LoVo (cell line): Measurements from ENCODE around the gene RGPD8.
A peak's percentile ranks its signal among the peaks of the same experiment; 100 is the strongest.
"Not testable (repeated sequence)": the region's sequence is repeated elsewhere in the genome, so short reads cannot be mapped to it uniquely, and the experiment has no call there.

Experiments used
- DNase-seq: peaks from one replicate; pipeline ENCODE4 v3.0.0-alpha.2; 2016; ENCODE audit warnings: low spot score

The RGPD8 gene

DNA sequence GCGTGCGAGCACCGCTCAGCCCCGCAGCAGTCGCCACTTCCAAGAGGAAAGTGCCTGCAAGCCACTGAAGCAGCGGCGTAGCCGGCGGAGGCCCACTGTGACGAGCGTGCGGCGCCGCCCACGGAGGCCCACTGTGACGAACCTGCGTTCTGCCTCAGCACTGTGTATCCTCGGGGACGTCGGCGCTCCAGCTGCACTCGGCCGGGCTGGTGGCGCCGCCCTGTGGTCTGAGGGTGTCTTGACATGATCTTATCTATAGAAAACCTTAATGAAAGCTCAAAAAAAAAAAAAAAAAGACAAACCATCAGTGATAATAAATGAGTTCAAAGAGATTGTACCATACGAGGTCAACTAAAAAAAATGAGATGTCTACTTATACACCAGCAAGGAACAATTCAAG lies at the start of gene RGPD8:
Gene RGPD8 (minus strand): TSS at position 166 of the 400 bp plus-strand sequence. CDS start 192 bp downstream, outside the sequence.
- DNase-seq, result not testable (repeated sequence)

DNA sequence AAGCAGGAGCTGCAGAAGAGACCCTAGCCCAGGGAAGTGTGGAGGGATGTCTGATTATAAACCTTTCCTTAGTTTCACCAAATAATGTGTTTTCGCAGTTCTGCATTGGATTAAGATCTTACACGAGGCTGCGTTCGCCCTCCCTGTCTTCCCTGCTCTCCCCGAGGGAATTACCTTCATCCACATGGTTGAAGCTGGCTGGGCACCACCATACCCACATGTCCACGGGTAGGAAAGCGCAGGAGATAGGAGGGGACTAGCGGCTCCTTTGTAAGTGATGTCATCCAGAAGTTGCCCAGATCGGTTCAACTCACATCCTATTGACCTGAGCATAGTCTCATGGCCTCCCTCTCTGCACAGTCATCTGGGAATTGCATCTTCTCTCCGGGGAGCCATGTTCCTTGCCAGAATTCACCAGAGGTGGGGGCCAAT lies 49.6 kb upstream of the RGPD8 start:
- peak; percentile 42 for DNase-seq

DNA sequence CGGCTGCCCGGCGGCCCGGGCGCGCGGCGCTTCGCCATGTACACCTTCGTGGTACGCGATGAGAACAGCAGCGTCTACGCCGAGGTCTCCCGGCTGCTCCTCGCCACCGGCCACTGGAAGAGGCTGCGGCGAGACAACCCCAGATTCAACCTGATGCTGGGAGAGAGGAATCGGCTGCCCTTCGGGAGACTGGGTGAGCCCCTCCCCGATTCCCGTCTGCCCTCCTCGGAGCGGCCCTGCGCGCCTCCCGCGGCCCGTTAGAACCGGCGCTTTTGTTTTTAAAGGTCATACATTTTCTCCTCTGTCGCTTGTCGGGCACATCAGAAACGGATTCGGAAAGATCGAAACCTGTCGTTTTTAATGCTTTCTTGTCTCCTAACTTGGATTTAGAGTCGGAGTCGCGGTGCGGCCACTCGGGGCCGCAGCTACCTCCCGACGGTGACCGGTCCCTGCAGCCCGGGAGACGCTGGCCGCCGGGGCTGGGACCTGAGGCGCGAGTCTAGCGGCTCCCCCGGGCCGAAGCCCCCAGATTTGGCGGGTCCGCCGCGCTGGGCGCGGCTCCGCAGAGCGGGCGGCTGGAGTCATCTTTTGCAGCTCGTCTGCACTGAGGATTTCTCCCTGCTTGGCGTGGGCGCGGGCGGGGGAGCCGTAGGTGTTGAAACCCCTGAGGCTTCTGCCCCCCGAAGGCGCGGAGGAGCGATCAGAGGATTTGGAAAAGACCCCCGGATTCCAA lies 49.0 kb upstream of the RGPD8 start:
- peak; percentile 28 for DNase-seq

DNA sequence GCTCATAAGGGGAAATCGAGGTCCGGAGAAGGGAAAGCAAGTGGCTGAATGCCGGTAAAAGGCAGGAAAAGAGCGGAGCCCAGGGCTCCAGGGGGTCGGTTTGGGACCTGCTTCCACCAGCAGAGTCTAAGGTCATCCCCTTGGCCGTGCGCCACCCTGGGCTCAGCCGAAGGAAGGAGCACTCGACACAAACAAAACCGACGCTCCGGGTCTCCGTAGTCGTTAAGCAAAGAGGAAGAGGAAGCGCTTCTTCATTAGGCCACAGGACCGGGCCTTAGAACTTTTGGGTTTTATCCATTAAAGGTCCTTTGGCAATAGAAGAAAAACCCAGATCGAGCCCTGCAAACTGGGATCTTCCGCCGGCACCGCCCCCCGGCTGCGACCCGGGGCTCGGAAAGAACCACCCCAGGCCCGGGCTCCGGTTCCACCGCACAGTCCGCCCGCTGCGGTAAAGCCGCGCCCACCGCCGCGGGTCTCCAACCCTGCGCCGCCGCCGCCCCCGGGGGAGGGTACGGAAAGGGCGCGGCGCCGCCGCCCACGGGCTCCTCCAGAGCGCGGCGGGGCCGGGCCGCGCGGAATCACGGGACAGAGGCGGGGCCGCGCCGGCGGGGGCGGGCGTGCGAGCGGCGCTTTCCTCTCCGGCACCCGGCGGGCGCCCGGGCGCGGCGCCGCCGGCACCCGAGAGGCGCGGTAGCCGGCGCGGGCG lies 48.2 kb upstream of the RGPD8 start, which contains the start of gene TTL:
Gene TTL (plus strand): TSS at position 629 of the 706 bp plus-strand sequence. CDS start 189 bp downstream, outside the sequence.
- peak; percentile 77 for DNase-seq

DNA sequence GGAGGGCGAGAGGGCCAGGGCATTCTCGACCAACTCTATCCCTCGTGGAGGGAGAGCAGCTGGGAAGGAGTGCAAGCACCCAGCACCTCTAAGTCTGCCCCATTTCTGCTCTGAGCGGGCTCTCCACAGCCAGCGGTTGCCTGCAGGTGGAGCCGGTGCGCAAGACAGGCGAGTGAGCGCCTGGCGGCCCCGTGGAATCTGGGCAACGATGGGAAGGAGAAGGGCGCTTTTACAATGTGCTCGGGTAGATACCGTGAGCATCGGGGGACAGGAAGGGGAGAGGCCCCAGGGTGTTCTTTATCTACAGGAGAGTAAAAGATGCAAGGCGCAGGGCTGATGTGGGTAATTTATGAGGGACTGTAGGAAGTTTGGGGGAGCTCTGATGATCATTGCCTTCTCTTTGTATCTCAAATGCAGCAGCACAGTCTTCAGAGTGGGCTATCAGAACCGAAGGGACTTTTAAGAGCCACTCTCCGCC lies 47.6 kb upstream of the RGPD8 start:
- DNase-seq, result peak; percentile 86

DNA sequence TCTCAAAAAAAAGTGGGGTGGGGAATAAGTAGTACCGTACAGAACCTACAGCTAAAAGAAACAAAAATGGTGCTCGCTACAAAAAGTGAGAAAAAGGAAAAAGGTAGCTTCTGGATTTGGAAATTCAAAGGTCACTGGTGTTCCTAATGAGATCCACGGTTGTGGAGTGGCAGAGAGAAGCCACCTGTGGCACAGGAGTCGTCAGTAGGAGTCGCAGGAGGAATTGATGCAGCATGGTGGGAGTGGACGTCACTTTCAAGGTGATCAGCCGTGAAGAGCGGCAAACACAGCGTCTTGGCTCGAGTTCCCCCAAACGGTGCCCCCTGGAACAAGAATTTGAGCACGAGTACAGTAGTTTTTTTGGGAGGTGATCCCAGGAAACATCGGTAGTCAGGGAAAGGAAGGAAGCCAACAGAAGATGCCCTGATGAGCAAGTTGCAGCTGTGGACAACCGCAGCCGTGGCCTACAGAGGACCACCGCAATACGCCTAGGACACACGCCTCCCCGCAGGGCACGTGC lies 47.1 kb upstream of the RGPD8 start:
- DNase-seq, result no peak

DNA sequence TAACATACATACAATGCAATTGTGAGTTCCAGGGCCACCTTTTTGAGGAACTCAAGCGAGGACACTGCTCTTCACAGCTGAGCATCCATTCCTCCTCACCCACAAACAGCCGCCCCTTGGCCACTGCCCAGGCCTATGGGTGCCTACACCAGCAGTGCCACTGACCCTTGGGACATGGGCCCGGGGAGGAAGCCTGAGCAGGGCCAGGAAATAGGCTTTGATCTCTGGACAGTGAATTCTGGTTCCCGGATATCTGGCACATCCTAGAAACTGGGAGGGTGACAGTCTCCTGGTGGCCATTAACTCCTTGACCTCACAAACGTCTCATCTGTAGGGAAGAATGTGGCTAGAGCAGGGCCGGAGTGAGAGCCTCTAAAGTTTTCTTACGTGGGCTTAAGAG lies 43.0 kb upstream of the RGPD8 start:
- DNase-seq, result no peak

DNA sequence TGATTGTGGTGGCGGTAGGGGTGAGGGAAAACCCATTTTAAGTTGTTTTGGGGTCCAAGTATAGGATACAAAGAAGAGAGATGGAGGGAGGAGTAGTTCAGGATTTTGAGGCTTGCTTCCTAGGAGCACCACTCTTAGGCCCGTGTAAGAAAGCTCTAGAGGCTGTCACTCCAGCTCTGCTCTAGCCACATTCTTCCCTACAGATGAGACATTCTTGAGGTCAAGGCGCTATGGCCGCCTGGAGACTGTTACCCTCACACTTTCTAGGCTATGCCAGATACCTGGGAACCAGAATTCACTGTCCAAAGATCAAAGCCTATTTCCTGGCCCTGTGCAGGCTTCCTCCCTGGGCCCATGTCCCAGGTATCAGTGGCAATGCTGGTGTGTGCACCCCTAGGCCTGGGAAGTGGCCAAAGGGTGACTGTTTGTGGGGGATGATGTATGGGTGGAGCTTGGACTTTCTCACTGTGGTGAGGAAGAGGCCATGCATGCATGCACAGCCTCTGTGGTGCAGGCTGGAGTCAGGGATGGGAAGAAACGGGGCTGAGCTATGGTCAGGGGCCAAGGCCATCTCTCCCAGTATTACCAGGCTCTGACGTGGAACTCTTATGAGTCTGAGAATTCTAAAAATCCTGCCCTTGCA lies 41.5 kb upstream of the RGPD8 start:
- no peak for DNase-seq

DNA sequence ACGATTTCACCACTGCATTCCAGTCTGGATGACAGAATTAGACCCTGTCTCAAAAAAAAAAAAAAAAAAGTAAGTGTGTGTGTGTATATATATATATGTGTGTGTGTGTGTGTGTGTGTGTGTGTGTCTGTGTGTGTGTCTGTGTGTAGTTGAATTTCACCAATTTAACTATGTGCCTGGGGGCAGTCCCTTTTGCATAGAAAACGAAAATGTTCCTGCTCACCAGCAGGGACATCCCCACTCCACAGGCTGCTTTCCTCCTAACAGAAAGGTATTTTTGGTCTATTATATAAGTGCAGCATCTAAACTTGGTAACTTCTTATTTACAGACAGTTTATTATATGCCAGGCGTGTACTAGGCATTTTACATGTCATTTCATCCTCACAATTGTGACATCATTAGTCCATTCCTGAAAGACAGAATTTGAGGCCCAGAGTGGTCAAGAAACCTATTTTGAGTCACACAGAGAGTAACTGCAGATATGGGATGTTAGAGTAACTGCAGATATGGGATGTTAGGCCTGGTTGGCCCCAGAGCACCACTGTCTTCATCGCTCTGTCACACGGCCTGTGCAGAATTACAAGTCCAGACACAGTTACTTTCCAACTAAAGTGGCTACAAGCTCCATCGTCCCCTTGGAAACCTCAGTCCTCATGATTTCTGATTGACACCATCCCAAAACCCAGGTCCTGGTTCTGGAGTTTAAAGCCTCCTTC lies 39.3 kb upstream of the RGPD8 start:
- DNase-seq, result no peak

DNA sequence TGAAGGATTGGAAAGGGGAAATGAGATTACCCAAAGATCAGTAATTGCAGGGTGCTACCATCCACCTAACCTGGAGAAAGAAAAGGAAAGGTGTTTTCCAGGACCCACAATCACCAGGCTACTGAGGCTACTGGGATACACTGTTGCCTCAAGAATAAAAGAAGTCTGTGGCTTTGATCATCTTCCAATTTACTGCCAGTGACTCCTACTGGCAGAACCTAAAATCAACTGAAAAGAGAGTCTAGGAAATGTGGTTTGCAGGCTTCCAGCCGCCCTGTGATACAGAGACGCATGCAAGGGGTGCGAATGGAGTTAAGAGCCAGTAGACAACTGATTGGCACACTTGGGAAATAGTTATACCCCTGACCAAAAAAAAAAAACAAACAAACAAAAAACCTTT lies 31.9 kb upstream of the RGPD8 start:
- DNase-seq, result no peak

DNA sequence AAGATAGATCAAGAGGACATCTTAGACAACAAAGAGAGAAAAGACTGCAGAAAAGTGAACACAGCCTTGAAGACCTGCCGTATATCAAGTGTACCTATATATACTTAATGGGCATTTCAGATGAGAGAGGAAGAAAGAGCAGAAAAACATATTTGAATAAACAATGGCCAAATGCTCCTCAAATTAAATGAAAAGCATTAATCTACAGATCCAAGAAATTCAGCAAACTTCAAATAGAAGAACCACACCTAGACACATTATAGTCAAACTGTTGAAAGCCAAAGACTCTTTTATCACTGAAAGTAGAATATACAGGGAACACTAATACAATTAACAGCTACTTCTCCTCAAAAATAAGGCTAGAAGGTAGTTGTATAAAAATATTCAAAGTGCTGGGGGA lies 29.8 kb upstream of the RGPD8 start:
- DNase-seq, result no peak

DNA sequence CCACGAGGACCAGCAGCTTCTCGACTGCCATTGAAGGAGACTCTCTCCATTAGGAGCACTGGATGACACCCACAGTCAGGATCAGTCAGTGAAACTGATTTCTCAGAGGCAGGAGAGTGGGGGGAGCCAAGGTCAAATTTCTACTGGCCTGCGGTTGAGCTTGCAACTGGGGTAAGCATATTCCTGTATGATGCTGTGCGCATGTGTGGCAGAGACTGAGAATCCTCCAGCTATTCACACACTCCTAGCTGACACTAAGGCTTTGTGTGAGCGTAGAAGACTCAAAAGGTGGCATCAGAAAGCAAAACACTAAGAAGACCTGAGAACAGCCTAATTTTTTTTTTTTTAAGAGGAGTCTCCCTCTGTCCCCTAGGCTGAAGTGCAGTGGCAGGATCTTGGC lies 28.7 kb upstream of the RGPD8 start:
- DNase-seq, result no peak

DNA sequence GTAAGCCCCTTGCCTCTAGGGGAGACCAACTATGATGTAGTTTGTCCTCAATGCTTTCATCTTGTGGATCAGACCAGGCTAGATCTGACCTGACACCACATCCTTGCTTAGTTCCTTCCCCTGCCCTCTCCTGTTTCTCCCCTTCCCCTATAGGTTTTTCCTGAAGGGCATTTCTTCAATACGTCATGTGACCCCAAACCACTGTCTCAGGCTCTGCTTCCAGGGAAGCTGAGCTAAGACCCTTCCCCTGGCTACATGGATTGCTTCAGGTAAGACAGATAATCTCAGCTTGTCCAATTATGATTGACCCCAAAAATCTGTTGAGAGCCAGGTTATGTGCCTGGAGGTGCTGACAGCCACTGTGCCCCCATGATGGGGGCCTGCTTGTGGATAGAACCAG lies 25.9 kb upstream of the RGPD8 start:
- no peak for DNase-seq

DNA sequence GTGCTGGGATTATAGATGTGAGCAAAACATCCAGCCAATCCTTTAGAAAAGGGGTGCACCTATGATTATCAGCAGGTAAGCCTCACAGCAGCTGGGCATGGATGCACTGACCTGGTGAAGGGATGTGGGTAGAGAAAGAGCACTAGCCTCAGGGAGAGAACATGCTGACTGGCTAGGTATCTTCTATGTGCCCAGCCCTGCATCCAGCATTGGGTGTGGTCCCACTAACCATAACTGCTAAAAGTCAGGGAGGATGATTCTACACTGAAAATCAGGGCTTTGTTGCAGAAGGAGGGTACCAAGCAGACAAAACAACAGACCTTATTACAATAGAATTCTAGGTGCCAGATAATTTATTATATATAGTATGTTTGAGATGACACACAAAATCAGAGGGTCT lies 21.1 kb upstream of the RGPD8 start:
- DNase-seq, result no peak

DNA sequence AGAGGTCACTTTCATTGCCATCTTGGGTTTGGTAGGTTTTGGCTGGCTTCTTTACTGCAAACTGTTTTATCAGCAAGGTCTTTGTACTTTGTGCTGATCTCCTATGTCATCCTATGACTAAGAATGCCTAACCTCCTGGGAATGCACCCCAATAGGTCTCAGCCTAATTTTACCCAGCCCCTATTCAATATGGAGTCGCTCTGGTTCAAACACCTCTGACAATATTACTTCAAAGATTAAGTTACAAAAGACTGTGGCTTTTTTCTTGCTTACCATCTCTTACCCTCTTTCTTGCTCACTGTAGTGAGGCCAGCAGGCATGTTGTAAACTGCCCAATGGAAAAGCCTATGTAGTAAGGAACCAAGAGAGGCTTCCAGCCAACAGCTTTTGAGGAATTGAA lies 17.9 kb upstream of the RGPD8 start:
- DNase-seq, result no peak

DNA sequence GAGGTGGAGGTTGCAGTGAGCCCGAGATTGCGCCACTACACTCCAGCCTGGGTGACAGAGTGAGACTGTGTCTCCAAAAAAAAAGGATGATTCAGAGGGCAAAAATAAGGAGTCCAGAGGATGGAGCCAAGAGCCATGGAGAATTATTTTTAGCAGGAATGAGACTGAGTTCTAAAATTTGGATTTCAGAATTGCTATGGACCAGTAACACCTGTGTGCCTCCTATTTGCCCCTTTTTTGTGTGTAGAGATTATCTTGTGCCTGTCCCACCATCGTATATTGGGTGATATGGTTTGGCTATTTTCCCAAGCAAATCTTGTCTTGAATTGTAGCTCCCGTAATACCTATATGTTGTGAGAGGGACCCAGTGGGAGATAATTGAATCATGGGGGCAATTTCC lies 16.4 kb upstream of the RGPD8 start:
- DNase-seq, result no peak

DNA sequence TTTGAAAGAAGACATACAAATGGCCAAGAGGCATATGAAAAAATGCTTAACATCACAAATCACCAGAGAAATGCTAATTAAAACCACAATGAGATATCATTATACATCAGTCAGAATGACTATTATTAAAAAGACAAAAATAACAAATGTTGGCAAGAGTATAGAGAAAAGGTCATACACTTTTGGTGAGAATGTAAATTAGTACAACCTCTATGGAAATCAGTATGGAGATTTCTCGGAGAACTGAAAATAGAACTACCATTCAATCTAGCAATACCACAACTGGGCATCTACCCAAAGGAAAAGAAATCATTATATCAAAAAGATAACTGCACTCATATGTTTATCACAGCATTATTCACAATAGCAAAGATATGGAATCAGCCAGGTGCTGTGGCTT lies 10.8 kb upstream of the RGPD8 start:
- DNase-seq, result not testable (repeated sequence)

DNA sequence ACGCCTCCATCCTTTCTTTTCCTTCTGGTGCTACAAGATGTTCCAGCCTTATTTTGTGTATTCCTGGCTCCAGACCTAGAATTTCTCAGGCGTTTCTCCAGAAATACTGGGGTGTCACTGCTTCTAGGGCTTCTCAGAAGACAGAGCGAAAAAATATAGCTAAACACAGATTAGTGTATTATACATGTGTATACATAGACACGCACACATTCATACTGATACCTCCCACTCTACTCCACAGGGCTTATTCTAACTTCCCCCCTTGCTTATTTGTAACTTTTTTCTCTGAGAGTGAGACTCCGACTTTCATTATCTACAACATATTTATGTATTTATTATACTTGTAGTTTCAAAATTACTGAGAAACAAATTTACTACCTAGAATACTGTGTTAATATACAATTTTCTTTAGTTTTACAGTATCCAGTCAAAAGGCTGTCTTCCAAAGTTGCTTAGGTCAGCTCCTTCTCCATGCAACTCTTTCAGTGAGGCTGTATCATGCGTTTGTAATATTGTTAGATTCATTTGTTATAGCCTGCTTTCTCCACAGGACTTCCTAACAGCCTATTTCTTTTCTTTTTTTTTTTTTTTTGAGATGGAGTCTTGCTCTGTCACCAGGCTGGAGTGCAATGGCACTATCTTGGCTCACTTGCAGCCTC lies 5.3 kb upstream of the RGPD8 start:
- not testable (repeated sequence) for DNase-seq

DNA sequence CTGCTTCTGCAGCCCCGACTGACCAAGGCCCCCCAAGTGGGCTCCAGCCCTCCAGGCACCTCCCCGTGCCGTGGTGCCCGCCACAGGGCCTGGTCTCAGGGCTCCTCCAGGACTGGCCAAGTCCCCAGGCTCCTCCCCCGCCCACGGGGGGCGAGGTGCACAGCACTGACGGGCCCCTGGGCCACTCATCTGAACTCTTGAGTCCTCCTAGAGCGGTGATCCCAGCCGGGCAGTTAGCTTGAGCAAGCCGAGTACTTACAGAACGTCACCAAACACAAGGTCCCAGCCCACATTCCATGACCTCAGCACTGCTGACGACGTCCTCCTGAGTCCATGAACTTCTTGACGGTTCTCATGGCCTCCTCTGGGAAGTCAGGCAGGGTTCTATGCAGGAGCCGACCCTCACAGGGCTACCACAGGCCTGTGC lies 4.0 kb upstream of the RGPD8 start:
- not testable (repeated sequence) for DNase-seq

DNA sequence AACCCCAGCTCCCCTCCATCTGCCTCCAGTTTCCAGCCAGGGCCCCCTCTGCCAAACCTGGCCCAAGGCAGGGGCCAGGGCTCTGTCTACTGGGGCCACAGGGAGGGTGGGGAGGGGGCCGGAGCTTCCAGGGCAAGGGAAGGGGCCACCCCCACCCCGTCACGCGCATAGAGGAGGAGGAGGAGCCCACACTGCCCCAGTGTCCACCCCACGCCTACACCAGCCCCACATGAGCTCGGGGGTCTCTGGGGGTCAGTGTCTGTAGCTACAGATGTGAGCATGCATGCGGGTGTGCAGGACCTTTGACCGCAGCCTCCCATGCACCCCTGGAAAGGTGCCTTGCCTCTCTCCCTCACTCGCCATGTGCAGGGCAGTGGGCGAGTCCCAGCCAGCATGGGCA lies 3.5 kb upstream of the RGPD8 start:
- not testable (repeated sequence) for DNase-seq

DNA sequence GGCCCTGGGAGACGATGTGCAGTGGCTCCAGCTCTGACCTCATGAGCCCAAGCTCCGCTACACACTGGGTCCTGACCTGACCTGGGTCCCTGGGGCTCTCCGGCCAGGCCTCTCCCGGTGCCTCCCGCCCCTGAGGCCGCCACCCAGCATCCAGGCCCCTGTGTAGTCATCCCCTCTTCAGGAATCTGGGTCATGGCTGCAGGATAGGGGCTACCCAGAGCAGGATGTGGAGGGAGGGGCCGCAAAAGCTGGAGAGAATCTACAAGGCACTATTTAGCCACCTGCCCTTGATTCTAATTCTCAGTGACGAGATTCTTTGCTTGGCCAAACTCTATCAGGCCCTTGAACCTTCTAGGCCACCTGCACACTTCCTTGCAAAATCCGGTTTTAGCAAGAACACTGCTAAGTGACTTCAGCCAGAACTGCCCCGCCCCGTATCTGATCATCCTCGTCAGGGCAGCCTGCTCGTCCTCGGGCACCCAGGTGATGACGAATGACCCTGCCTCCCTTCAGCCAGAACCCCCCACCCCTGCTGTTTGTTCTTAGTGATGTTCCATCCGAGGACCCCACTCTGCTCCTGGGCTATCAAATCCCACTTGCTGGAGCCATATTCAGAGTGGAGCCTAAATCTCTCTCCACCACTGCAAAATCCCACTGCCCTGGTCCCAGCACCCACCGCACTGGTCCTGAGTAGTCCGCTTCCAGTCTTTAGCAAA lies 2.4 kb upstream of the RGPD8 start:
- not testable (repeated sequence) for DNase-seq
